Measurements from ENCODE around the gene DHTKD1.

Gene DHTKD1

DNA sequence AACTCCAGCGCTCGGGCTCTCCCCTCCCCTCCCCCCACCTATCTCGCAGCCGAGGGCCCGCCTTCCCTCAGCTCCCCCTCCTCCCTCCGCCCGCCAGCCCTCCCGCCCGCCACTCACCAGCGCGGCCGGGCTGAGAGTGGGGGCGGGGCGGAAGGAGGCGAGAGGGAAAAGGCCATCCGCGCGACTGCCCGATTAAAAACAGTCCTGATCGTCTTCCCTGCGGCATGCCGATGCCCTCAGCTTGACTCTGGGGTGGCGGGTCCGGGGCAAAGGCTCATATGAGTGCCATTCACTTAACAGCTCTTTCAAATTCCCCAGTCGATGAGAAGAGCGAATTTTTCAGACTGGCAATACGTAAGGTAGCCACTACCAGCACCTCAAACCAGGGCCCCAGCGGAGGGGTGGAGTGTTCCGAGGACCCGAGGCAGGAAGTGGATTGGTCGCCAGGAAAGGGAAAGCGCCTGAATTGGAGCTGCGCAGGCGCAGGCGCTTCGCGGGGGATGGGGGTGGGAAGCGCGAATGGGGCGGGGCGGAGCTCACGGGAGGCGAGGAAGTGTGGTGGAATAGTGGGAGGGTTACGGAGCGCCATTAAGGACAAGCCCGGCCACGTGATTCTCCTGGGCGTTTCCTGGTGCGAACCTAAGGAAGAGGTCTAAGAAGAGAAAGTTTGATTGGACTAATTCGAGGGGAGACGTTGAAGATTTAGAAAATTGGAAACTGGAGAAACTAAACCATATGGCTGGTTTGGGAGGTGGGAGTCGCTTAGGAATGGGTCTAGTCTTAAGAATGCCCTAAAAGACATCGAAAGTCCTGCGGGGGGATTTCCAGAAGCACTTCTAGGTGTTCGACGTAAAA, 25.7 kb upstream of the DHTKD1 start, which contains the start of gene UPF2:
TSS of gene UPF2 (minus strand) at position 13 of the 855 bp plus-strand sequence. CDS start 7,386 bp downstream, outside the sequence.
- no peaks in the 10 kb centered on the region for H3K36me3 ChIP-seq
- no peaks in the 10 kb centered on the region for H3K9me3 ChIP-seq
- peak; percentile 97 for DNase-seq
- H3K4me3 ChIP-seq (ENCODE audit: low read depth, low read length), result peak within 1 kb of the TSS; percentile 91
- TF ChIP-seq, protein P1, sequence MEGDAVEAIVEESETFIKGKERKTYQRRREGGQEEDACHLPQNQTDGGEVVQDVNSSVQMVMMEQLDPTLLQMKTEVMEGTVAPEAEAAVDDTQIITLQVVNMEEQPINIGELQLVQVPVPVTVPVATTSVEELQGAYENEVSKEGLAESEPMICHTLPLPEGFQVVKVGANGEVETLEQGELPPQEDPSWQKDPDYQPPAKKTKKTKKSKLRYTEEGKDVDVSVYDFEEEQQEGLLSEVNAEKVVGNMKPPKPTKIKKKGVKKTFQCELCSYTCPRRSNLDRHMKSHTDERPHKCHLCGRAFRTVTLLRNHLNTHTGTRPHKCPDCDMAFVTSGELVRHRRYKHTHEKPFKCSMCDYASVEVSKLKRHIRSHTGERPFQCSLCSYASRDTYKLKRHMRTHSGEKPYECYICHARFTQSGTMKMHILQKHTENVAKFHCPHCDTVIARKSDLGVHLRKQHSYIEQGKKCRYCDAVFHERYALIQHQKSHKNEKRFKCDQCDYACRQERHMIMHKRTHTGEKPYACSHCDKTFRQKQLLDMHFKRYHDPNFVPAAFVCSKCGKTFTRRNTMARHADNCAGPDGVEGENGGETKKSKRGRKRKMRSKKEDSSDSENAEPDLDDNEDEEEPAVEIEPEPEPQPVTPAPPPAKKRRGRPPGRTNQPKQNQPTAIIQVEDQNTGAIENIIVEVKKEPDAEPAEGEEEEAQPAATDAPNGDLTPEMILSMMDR (IDR thresholded peaks at IDR 0.05; ENCODE audit: low read depth, low read length), result no peak
- no peaks in the 10 kb centered on the region for H3K4me1 ChIP-seq
- H3K27me3 ChIP-seq, result no peaks in the 10 kb centered on the region

DNA sequence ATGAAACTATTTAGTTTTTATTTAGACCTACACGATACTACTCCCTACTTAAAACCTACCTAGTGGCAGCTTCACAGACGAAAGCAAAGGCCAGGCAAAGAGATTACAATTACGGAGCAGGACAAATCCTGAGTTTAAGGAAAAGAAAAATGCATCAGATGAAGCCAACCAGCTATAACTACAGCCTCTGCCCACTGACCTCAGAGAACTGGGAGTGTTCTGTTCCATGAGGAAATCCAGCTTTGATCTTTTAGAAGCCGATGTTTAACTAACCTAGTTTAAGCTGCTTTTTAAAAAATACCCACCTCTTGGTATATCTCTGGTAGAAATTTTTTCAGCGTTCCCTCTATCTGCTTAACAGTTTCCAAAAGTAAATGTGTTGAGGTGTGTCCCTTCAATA, 23.2 kb upstream of the DHTKD1 start:
- H3K4me3 ChIP-seq (ENCODE audit: low read depth, low read length), result no peak overlapping the region
- no peak for DNase-seq
- no peaks in the 10 kb centered on the region for H3K36me3 ChIP-seq
- H3K4me1 ChIP-seq, result no peaks in the 10 kb centered on the region
- H3K27me3 ChIP-seq, result no peaks in the 10 kb centered on the region
- H3K9me3 ChIP-seq, result no peaks in the 10 kb centered on the region
- TF ChIP-seq, protein P1 (IDR thresholded peaks at IDR 0.05; ENCODE audit: low read depth, low read length), result no peak

DNA sequence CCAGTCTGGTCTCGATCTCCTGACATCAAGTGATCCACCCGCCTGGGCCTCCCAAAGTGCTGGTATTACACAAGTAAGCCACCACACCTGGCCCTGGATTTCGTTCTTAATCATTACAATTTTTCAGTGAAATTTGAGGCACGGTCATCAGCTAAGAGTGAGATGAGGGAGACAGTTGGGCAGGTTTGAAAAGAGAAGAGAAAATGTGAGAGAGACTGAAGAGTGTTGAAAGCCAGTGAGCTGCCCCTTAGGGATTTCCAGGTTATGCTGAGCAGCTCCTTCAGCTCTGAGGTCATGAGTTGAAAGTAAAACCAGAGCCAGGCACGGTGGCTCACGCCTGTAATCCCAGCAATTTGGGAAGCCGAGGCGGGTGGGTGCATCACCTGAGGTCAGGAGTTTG, 20.2 kb upstream of the DHTKD1 start:
- TF ChIP-seq, protein P1 (IDR thresholded peaks at IDR 0.05; ENCODE audit: low read depth, low read length), result no peak
- DNase-seq, result no peak
- no peaks in the 10 kb centered on the region for H3K36me3 ChIP-seq
- no peak overlapping the region for H3K4me3 ChIP-seq (ENCODE audit: low read depth, low read length)
- no peaks in the 10 kb centered on the region for H3K4me1 ChIP-seq
- H3K9me3 ChIP-seq, result no peaks in the 10 kb centered on the region
- no peaks in the 10 kb centered on the region for H3K27me3 ChIP-seq

DNA sequence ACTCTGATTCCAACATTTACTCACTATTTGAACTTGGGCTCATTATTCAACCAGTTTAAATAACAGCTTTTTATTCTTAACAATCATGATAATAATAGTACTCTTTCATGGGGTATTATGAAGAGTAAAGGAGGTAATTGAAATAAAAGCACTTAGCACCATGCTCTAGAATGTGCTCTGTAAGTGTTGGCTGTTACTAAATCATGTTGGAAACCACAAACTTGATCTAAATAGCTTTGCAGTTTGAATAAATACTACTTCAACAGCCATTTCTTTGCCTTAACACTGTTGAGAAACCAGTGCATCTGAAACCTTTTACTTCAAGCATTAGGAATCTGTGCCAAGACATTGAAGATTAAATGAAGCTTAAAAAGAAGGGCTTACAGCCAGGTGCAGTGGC, 18.2 kb upstream of the DHTKD1 start:
- Histone ChIP-seq H3K27me3 (no peaks in the 10 kb centered on the region), H3K36me3 (no peaks in the 10 kb centered on the region), H3K9me3 (no peaks in the 10 kb centered on the region), H3K4me3 (ENCODE audit: low read depth, low read length) (no peak overlapping the region), H3K4me1 (peaks cover 5% of the 10 kb centered on the region; the same call in 1 of the 2 replicates)
- TF ChIP-seq, protein P1 (IDR thresholded peaks at IDR 0.05; ENCODE audit: low read depth, low read length), result no peak
- no peak for DNase-seq

DNA sequence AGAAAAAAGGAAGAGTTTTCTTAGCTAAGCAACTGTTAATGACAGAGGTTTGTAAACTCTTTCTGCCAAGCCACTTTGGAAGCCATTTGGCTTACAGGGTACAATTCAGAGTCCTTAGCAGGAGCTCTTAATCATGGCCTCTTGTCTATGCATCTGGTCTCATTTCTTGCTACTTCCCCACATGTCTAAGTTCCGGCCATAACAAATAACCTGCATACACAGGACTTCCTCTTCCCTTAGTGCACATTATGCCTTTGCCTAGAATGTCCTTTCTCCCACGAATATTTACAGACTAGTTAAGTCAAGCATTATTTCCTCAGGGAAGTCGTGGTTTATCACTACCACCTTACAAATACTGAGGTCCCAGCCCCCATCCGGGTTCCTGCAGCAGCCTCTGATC, 17.5 kb upstream of the DHTKD1 start:
- no peaks in the 10 kb centered on the region for H3K36me3 ChIP-seq
- TF ChIP-seq, protein P1 (IDR thresholded peaks at IDR 0.05; ENCODE audit: low read depth, low read length), result no peak
- no peaks in the 10 kb centered on the region for H3K9me3 ChIP-seq
- no peaks in the 10 kb centered on the region for H3K27me3 ChIP-seq
- peaks cover 5% of the 10 kb centered on the region; the same call in 1 of the 2 replicates for H3K4me1 ChIP-seq
- DNase-seq, result no peak
- no peak overlapping the region for H3K4me3 ChIP-seq (ENCODE audit: low read depth, low read length)

DNA sequence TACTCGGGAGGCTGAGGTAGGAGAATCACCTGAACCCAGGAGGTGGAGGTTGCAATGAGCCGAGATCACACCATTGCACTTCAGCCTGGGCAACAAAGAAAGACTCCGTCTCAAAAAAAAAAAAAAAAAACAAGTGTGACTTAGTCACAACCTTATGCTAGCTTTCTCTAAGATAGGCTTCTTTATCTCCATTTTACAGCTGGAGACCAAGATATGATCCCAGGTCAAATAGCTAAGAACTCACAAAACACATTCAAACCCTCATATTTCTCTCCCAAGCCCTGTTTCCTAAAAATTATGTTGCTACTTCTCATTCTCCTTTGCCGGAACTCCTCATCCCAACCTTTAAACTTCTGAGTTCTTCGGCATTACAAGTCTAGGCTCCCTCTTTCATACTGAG, 13.0 kb upstream of the DHTKD1 start:
- no peaks in the 10 kb centered on the region for H3K27me3 ChIP-seq
- peaks cover 5% of the 10 kb centered on the region; the same call in 1 of the 2 replicates for H3K4me1 ChIP-seq
- DNase-seq, result no peak
- H3K9me3 ChIP-seq, result no peaks in the 10 kb centered on the region
- TF ChIP-seq, protein P1 (IDR thresholded peaks at IDR 0.05; ENCODE audit: low read depth, low read length), result no peak
- H3K4me3 ChIP-seq (ENCODE audit: low read depth, low read length), result no peak overlapping the region
- no peaks in the 10 kb centered on the region for H3K36me3 ChIP-seq

Measured in BE2C (cell line).